Measurements from ENCODE around the gene UGT1A6.

The UGT1A6 gene

DNA sequence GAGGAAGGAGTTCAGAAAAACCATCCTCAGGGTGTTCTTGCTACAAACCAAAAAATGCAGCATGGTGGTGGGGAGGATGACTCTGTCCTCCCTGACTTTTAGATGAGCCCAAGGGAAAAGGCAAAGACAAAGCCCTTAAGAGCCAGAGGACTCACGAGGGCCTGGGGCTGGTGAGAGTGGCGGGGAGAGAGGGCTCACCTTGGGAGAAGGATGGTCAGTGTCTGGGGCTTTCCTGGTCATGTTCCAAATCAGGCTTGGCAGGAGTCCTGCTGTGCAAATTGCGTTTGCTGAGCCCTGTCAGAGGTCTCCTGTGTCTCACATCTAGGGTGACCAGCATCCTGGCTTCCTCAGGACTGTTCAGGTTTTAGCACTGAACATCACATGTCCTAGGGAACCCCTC, 72.1 kb downstream of the UGT1A6 start:
- DNase-seq (ENCODE audit: low read depth in 2 of 2), result no peak

- DNase-seq (ENCODE audit: low read depth in 2 of 2), result no peak
These were observed 73.7 kb downstream of the UGT1A6 start for GRCh38 chr2:233766416-233766815.

- no peak for DNase-seq (ENCODE audit: low read depth in 2 of 2)
These were observed 75.4 kb downstream of the UGT1A6 start for GRCh38 chr2:233768076-233768475.

- no peak for DNase-seq (ENCODE audit: low read depth in 2 of 2)
These were observed 76.6 kb downstream of the UGT1A6 start for GRCh38 chr2:233769260-233769659.

DNA sequence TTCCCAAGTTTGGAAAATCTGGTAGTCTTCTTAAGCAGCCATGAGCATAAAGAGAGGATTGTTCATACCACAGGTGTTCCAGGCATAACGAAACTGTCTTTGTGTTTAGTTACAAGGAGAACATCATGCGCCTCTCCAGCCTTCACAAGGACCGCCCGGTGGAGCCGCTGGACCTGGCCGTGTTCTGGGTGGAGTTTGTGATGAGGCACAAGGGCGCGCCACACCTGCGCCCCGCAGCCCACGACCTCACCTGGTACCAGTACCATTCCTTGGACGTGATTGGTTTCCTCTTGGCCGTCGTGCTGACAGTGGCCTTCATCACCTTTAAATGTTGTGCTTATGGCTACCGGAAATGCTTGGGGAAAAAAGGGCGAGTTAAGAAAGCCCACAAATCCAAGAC, 79.5 kb downstream of the UGT1A6 start:
- no peak for DNase-seq (ENCODE audit: low read depth in 2 of 2)

- DNase-seq (ENCODE audit: low read depth in 2 of 2), result no peak
These were observed 79.9 kb downstream of the UGT1A6 start for GRCh38 chr2:233772583-233772982.

GRCh38 chr2:233773854-233774253, 81.2 kb downstream of the UGT1A6 start:
- DNase-seq (ENCODE audit: low read depth in 2 of 2), result no peak

DNA sequence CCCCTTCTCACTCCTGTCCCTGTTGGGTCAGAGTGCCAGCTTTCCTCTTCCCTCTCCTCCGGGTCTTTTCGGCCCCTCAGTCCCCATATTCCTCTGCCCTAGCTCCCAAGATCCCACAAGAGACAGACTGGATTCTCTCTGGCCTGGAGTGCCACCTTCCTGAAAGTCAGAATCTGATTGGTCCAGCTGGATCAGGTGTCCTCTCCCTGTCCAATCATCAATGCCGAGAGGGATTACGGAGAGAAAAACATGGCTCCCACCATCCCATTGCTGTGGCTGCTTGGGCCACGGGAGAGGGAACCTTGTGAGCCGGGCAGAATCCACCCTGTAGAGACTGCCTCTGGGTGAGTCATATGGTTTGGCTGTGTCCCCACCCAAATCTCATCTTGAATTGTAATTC, 82.7 kb downstream of the UGT1A6 start:
- no peak for DNase-seq (ENCODE audit: low read depth in 2 of 2)

- no peak for DNase-seq (ENCODE audit: low read depth in 2 of 2)
These were observed 85.3 kb downstream of the UGT1A6 start, which contains the start of gene MROH2A for GRCh38 chr2:233778030-233778429. Gene MROH2A, plus strand, starts transcription at chr2:233778330. Its CDS starts 1,029 bp downstream, at chr2:233779359.

GRCh38 chr2:233779722-233780121, 87.0 kb downstream of the UGT1A6 start:
- no peak for DNase-seq (ENCODE audit: low read depth in 2 of 2)

- DNase-seq (ENCODE audit: low read depth in 2 of 2), result no peak
These were observed 88.1 kb downstream of the UGT1A6 start for GRCh38 chr2:233780771-233781170.

GRCh38 chr2:233789554-233789953, 96.9 kb downstream of the UGT1A6 start:
- no peak for DNase-seq (ENCODE audit: low read depth in 2 of 2)

- DNase-seq (ENCODE audit: low read depth in 2 of 2), result no peak
These were observed 98.6 kb downstream of the UGT1A6 start for GRCh38 chr2:233791151-233791882.

- DNase-seq (ENCODE audit: low read depth in 2 of 2), result no peak
These were observed 99.2 kb downstream of the UGT1A6 start for GRCh38 chr2:233791883-233792329.

DNA sequence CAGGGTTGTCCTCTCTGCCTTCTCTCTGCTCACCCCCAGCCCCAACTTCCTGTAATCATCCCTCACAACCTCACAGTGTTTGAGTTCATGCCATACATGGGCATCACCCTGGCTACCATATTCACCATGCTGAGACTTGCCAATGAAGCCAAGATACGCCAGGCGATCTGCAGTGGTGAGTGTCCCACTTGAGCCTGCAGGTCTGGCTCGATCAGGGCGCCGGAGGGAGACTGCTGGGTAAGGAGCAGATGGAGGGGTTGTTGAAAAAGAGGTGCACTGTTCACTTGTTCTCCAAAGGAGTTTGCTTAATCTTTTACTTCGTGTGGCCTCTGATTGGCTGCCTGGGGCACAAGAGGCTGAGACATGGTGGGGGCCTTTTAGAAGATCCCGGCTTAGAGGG, 100.0 kb downstream of the UGT1A6 start:
- no peak for DNase-seq (ENCODE audit: low read depth in 2 of 2)

GRCh38 chr2:233793465-233794127, 100.9 kb downstream of the UGT1A6 start:
- no peak for DNase-seq (ENCODE audit: low read depth in 2 of 2)

DNA sequence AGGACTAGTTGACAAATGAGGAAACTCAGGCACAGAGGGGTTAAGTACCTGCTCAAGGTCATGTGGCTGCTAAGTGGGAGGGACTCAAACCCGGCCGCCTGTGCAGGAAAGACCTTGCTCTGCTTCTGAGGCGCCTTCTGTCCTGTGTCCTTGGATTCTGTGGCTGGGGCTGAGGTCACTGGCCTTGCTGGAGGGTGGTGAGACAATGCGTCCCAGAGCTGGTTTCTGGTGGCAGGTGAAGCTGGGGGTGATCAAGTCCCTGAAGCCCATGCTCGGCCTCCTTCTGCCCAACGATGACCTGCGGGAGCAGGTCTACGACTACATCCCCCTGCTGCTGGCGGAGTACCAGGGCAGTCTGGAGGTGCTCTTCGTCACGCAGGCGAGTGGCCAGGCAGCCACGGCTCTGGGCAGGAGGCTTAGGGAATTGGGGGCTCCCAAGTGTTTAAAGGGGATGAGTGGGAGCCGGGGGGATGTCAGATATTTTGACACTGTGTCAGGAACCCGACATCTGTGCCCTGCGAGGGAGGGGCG, 101.5 kb downstream of the UGT1A6 start:
- no peak for DNase-seq (ENCODE audit: low read depth in 2 of 2)

GRCh38 chr2:233795735-233796171, 103.1 kb downstream of the UGT1A6 start:
- no peak for DNase-seq (ENCODE audit: low read depth in 2 of 2)

DNA sequence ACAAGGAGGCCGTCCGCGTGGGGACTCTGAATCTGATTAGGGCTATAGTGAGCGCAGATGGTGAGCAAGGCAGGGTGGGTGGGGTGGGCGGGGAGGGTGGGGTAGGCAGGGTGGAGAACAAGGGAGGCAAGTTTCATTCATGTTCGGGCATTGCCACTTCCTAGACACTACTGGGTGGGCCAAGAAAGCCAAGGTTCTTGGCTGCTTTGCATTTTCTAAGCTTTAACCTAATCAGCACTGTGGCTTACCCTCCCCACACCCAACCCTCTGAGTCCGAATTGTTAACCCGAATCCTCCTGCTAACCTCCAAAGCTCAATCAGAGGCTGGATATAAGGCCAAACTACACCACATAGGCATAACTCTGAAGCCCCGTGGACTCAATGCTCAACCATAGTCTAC, 103.6 kb downstream of the UGT1A6 start:
- DNase-seq (ENCODE audit: low read depth in 2 of 2), result no peak

DNA sequence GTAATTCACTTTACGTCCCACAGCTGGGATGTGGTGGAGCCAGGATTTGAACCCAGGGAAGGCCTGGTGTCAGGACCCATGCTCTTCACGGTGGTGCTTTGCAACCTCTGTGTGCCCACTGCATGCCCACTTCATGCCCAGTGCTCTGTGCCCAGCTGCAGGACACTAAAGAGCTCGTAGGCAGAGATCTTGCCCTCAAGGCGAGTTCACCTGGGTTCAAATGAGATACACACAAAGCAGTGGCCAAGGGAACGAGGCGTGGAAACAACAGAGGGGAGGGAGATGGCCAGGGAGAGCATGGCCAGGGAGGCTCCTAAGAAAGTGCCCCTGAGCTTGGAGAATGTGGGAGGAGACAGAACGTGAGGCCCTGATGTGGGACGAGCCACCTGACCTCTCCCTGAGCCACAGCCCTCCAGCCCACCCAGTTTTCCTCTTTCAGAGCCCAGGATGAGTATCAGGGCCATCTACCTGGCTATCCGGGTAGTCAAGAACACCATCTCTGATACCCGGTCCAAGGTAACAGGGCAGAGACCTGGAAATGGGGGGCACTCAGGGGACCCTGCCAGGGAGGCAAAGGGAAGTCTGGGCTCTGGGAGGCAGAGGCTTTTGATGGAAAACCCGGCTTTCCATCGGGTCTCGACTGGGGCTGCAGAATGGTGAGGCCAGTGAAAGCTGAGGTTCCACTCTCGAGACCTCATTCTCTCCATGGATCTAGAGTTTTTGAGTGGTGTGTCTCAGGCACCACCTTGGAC, 105.8 kb downstream of the UGT1A6 start:
- DNase-seq (ENCODE audit: low read depth in 2 of 2), result no peak

DNA sequence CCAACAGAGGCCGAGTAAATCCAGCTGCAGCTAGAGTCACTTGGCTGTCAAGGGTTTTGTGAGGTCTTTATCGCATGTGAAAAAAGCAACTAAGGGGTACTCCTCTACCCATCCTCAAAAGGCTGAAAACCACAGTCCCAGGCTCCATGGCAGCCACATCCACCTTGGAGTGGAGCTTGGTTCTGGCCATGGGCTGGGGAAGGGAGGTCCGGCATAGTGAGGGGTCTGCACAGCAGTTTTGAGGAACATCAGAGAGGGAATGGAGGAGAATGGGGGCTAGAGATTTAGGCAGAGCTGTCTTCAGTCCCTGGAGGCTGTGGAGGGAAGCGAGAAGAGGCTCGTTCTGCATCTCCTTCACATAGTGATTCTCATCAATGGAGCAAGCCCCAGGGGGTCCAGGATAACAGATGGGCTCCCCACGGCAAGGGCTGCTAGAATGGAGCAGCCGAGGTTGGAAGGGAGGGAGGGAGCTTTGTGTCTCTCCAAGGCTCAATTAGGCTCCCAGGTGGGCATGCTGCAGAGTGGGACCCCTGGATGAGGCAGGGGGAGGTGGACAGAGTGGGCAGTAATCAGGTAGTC, 106.5 kb downstream of the UGT1A6 start:
- DNase-seq (ENCODE audit: low read depth in 2 of 2), result no peak

- no peak for DNase-seq (ENCODE audit: low read depth in 2 of 2)
These were observed 107.0 kb downstream of the UGT1A6 start for GRCh38 chr2:233799716-233800115.

Measured in stimulated activated CD4-positive, alpha-beta T cell treated with anti-CD3 and anti-CD28 coated beads, Interleukin-1b, Interleukin-23, amount 100 ng/mL, for 4 hours (primary cell).